CD1c-positive myeloid dendritic cell (primary cell): ENCODE data around the gene SPC24.
"Not testable (repeated sequence)": the region's sequence is repeated elsewhere in the genome, so short reads cannot be mapped to it uniquely, and the experiment has no call there.

ENCODE experiments used
- DNase-seq: peaks from one replicate; pipeline ENCODE4 v3.0.0-alpha.2; 2016; ENCODE audit errors: extremely low spot score

SPC24 gene

GRCh38 chr19:11166281-11167142 is 10.9 kb upstream of the SPC24 start:
- no peak for DNase-seq

- DNase-seq: no peak
Observed at GRCh38 chr19:11165486-11166030, 10.0 kb upstream of the SPC24 start.

- DNase-seq: no peak
Observed at GRCh38 chr19:11164879-11165406, 9.4 kb upstream of the SPC24 start.

GRCh38 chr19:11164296-11164695 is 8.7 kb upstream of the SPC24 start:
- DNase-seq: no peak

DNA sequence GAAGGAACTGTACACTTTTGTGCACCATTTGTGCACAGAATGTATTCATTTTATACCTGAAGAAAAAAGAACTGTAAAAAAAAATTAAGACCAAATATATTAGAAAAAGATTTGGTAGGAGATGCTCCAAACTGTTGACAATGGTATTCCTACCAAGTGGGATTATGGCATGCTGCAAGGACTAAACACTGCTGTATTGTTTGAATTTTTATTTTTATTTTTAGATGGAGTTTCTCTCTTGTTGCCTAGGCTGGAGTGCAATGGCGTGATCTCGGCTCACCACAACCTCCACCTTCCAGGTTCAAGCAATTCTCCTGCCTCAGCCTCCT is 4.8 kb upstream of the SPC24 start:
- not testable (repeated sequence) for DNase-seq

- no peak for DNase-seq
Observed at GRCh38 chr19:11159598-11160439, 4.2 kb upstream of the SPC24 start.

GRCh38 chr19:11154683-11155047 is 917 bp downstream of the SPC24 start:
- DNase-seq: no peak

DNA sequence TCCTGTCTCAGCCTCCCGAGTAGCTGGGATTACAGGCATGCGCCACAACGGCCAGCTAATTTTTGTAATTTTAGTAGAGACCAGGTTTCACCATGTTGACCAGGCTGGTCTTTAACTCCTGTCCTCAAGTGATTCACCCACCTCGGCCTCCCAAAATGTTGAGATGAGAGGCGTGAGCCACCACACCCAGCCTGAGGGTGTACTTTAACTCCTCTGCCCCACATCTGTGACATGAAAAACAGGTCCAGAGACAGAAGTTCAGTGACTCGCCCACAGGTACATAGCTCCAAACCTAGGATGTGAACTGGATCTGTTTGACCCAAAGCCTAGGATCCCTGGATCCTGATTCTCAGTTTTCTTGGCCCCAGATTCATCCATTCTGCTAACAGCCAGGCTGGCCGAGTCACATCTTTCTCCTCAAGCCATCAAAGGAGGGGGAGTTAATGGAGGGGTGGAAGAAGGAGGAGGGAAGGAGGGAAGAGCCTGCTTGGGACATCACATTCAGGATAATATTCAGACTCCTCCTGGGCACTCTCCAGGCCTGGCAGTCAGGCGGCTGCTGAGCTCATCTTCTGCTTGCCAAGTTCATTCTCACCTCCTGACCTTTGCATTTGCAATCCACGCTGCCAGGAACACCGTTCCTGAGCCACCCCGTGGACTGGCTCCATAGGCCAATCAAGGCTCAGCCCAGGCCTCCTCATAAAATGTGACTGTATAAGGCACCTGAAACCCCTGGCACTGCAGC is 3.1 kb downstream of the SPC24 start:
- DNase-seq: no peak

GRCh38 chr19:11151181-11151580 is 4.4 kb downstream of the SPC24 start:
- no peak for DNase-seq

DNA sequence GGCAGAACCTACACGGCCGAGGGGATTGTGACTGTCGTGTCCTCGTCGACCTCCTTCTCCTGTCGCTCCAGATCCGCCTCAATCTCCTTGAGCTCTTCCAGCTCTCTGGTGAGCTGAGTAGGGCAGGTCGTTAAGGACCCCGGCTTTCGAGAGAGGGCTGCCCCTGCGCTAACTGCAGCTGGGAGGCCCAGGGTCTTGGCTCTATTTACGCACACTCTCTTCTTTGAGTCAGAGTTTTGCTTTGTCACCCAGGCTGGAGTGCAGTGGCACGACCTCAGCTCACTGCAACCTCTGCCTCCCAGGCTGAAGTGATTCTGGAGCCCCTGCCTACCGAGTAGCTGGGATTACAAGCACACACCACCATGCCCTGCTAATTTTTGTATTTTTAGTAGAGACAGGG is 7.6 kb downstream of the SPC24 start:
- no peak for DNase-seq

GRCh38 chr19:11145536-11145924 is 10.1 kb downstream of the SPC24 start:
- no peak for DNase-seq

- no peak for DNase-seq
Observed at GRCh38 chr19:11142528-11143171, 12.9 kb downstream of the SPC24 start.

DNA sequence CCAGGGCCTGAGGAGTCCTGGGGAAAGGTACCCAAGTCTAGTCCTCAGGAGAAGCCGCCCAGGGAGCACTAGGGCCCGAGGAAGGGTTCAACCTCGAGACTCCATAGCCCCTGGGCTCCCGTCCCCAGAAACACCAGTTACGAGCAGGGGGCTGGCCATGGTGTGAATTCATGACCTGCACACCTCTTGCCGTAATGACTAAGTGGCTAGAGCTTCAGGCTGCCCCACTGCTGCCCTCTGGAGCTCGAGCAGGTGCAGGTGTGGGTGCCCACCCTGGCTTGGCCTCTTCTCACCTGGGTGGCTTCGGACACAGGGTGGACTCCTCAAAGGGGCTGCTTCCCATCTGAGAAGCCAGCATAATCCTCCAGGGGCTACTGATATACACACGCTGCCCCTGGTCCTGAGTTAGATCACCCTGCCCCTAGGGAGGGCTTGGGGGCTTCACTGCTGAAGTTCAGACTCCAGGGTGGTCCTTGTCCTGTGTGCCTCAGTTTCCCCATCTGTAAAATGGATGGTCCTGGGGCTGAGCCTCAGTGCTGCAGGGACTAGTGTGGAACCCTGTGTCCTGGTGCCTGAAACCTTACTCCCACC is 13.6 kb downstream of the SPC24 start:
- DNase-seq: no peak

DNA sequence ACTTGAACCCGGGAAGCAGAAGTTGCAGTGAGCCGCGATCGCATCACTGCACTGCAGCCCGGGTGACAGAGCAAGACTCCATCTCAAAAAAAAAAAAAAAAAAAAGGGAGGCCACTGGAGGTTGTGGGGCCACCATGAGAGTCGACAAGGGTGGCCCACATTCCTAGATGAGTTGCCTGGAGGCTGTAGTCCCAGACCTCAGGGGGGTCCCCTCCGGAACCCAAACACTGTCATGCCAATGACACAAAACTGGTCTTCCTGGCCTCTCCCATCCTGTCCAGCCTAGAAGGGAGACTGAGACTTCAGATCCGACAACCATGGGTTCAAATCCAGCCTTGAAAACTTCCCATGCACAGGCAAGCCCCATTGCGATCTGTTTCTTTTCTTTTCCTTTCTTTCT is 14.7 kb downstream of the SPC24 start:
- DNase-seq: no peak

GRCh38 chr19:11140023-11140538 is 15.5 kb downstream of the SPC24 start:
- DNase-seq: not testable (repeated sequence)

- peak; percentile 35 for DNase-seq
Observed at GRCh38 chr19:11138601-11139300, 16.8 kb downstream of the SPC24 start.

DNA sequence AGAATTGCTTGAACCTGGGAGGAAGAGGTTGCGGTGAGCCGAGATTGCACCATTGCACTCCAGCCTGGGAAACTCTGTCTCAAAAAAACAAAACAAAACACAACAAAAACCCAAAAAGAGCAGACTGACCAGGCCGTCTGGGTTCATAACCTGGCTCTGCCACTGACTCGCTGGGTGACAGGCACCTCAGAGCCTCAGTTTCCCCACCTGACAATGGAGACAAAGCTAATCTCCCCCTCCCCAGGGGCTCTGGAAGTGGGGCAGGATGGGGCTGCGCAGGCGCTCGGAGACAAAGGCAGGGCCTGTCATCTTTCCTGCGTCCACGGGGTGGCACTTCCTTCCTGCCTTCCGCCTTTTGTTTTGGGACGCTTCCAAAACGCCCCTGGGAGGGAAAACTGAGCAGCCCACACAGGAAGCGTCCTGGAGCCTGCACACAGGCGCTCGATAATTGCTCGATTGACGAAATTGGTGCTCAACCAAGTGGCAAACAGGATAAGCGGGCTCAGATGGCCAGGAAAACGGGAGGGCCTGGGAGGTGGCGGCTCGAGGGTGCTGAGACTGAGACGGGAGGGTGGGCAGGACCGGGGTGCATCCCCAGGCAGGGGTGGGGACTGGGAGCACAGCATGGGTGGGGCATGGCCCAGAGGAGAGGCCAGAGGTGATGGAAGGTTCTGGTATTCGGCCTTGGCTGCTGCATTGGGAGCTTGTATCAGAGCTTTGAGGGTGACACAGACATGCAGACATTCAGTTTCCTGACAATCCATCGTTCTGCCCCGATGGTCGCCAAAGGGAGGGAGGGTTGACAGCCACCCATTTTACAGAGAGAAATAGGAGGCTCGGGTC is 17.8 kb downstream of the SPC24 start:
- DNase-seq: peak; percentile 75

- no peak for DNase-seq
Observed at GRCh38 chr19:11136400-11137101, 19.0 kb downstream of the SPC24 start.

DNA sequence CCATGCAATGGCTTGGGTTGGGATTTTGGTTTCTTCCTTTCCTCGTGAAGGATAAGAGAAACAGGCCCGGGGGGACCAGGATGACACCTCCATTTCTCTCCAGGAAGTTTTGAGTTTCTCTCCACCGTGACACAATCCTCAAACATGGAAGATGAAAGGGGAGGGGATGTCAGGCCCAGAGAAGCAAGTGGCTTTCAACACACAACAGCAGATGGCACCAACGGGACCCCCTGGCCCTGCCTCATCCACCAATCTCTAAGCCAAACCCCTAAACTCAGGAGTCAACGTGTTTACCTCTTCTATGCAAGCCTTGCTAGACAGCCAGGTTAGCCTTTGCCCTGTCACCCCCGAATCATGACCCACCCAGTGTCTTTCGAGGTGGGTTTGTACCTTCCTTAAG is 24.1 kb downstream of the SPC24 start:
- no peak for DNase-seq
